H1 (cell line): ENCODE measurements around the gene SLC37A1. TPM values are rescaled to one million over a fixed set of nuclear protein-coding genes. Genes with fewer than 3 reads are reported as not detected.

Source experiments
- CTCF ChIA-PET: fragments of 300-600 bp; sonication (Branson Sonifier 250); formaldehyde crosslinking; loops from one replicate; lab custom pipeline; 2021; ENCODE audit not compliant: partially characterized antibody; lab: Charles Lee
- POLR2A ChIA-PET: fragments of 300-600 bp; sonication (Branson Sonifier 250); formaldehyde crosslinking; loops from one replicate; lab custom pipeline; 2021; ENCODE audit warnings: inconsistent platforms; ENCODE audit not compliant: partially characterized antibody; lab: Charles Lee
- DNase-seq, 2 experiments: peaks; one replicate each; pipeline versions ENCODE4 v3.0.0 to v3.0.0-alpha.2; 2010 to 2022; ENCODE audit warnings: low spot score in 2 of 2, low read depth in 1 of 2, mixed read lengths in 1 of 2
- FAIRE-seq: peaks from 2 replicates; lab custom pipeline; 2011; peaks lifted over from hg19 to GRCh38; lab: Jason Lieb, UNC
- H2AFZ ChIP-seq: 2 replicates; pipeline ENCODE4 v1.8.1; 2012; ENCODE audit warnings: low read length, inconsistent platforms
- H2AK5ac ChIP-seq: 2 replicates; pipeline ENCODE4 v1.6.1; 2013; ENCODE audit warnings: low read depth, low read length
- H2BK120ac ChIP-seq: replicated peaks from 2 replicates; pipeline ENCODE3; 2013; ENCODE audit warnings: low read depth, low read length, inconsistent platforms
- H2BK12ac ChIP-seq: 2 replicates; pipeline ENCODE4 v1.6.1; 2013; ENCODE audit warnings: low read depth, low read length
- H2BK15ac ChIP-seq: 2 replicates; pipeline ENCODE4 v1.6.1; 2013; ENCODE audit warnings: low read length
- H2BK20ac ChIP-seq: 2 replicates; pipeline ENCODE4 v1.6.1; 2013; ENCODE audit warnings: low read length
- H2BK5ac ChIP-seq: 2 replicates; pipeline ENCODE4 v1.6.1; 2013; ENCODE audit warnings: low read depth, low read length
- H3K14ac ChIP-seq: 2 replicates; pipeline ENCODE4 v1.6.1; 2013; ENCODE audit warnings: inconsistent platforms; ENCODE audit not compliant: insufficient read length
- H3K18ac ChIP-seq: 2 replicates; pipeline ENCODE4 v1.6.1; 2013; ENCODE audit warnings: low read length; ENCODE audit errors: extremely low read depth
- H3K23ac ChIP-seq: 2 replicates; pipeline ENCODE4 v1.6.1; 2013; ENCODE audit warnings: inconsistent platforms; ENCODE audit not compliant: insufficient read length
- H3K23me2 ChIP-seq: 2 replicates; pipeline ENCODE4 v1.6.1; 2013; ENCODE audit warnings: low read depth, low read length
- H3K27ac ChIP-seq: 2 replicates; pipeline ENCODE4 v1.6.1; 2011; ENCODE audit warnings: low read depth, low read length, inconsistent platforms
- H3K27me3 ChIP-seq, 4 experiments: replicated peaks in 1 of 4; 1 replicate in 1 of 4; 2 replicates in 3 of 4; pipeline versions ENCODE4 v1.6.1 to v1.8.1; 2011 to 2013; ENCODE audit warnings: low read length in 3 of 4, mild to moderate bottlenecking in 3 of 4, inconsistent platforms in 2 of 4, mixed read lengths in 2 of 4, moderate library complexity in 1 of 4; ENCODE audit not compliant: control insufficient read depth in 3 of 4, insufficient read depth in 3 of 4; ENCODE audit errors: extremely low read depth in 1 of 4
- H3K36me3 ChIP-seq, 4 experiments: 2 replicates each; pipeline versions ENCODE4 v1.6.1 to v1.8.1; 2011 to 2013; ENCODE audit warnings: mild to moderate bottlenecking in 4 of 4, low read length in 3 of 4, moderate library complexity in 2 of 4, control low read depth in 1 of 4, inconsistent platforms in 1 of 4; ENCODE audit not compliant: insufficient read depth in 4 of 4, control insufficient read depth in 2 of 4
- H3K4ac ChIP-seq: replicated peaks from 2 replicates; pipeline ENCODE3; 2013; ENCODE audit warnings: low read length, low read depth, mixed read lengths, inconsistent platforms; ENCODE audit not compliant: insufficient read length
- H3K4me1 ChIP-seq, 4 experiments: replicated peaks in 1 of 4; 1 replicate in 1 of 4; 2 replicates in 3 of 4; pipeline versions ENCODE4 v1.6.1 to v1.8.1; 2011 to 2013; ENCODE audit warnings: low read length in 3 of 4, inconsistent platforms in 2 of 4, mixed read lengths in 1 of 4; ENCODE audit not compliant: insufficient read depth in 4 of 4, control insufficient read depth in 3 of 4
- H3K4me2 ChIP-seq, 2 experiments: 2 replicates each; pipeline versions ENCODE4 v1.6.1 to v1.8.1; 2011 to 2013; ENCODE audit warnings: low read depth in 2 of 2, low read length in 2 of 2, control low read depth in 1 of 2, inconsistent platforms in 1 of 2, mild to moderate bottlenecking in 1 of 2; ENCODE audit not compliant: insufficient read depth in 1 of 2
- H3K4me3 ChIP-seq, 4 experiments: fragments of 200-600, 300-600 bp in 1 of 4; sonication (generic), shearing (Covaris generic), sonication (Bioruptor Twin) in 1 of 4; 2 replicates each; pipeline versions ENCODE4 v1.5.1 to v1.8.1; 2011 to 2016; ENCODE audit warnings: low read length in 4 of 4, low read depth in 3 of 4, control low read depth in 2 of 4, inconsistent platforms in 2 of 4, mild to moderate bottlenecking in 2 of 4, mixed read lengths in 1 of 4, moderate library complexity in 1 of 4; ENCODE audit not compliant: insufficient read depth in 2 of 4; ENCODE audit errors: extremely low read depth in 1 of 4
- H3K56ac ChIP-seq: replicated peaks from 2 replicates; pipeline ENCODE3; 2013; ENCODE audit warnings: low read depth, mild to moderate bottlenecking, mixed read lengths, low read length, inconsistent platforms; ENCODE audit not compliant: insufficient read length
- H3K79me1 ChIP-seq: 2 replicates; pipeline ENCODE4 v1.6.1; 2013; ENCODE audit warnings: low read depth, low read length, control low read depth
- H3K79me2 ChIP-seq, 2 experiments: 2 replicates each; pipeline versions ENCODE4 v1.6.1 to v1.8.1; 2012 to 2013; ENCODE audit warnings: low read length in 2 of 2, mild to moderate bottlenecking in 2 of 2, inconsistent platforms in 1 of 2; ENCODE audit not compliant: insufficient read depth in 2 of 2, control insufficient read depth in 1 of 2
- H3K9ac ChIP-seq, 4 experiments: replicated peaks in 1 of 4; 1 replicate in 1 of 4; 2 replicates in 3 of 4; pipeline versions ENCODE4 v1.6.1 to v1.8.1; 2011 to 2013; ENCODE audit warnings: low read depth in 3 of 4, low read length in 3 of 4, control low read depth in 2 of 4, mild to moderate bottlenecking in 2 of 4, moderate library complexity in 2 of 4, inconsistent platforms in 1 of 4; ENCODE audit errors: extremely low read depth in 1 of 4
- H3K9me3 ChIP-seq, 2 experiments: 2 replicates each; pipeline versions ENCODE4 v1.6.1 to v1.8.1; 2012 to 2013; ENCODE audit warnings: mild to moderate bottlenecking in 2 of 2, moderate library complexity in 2 of 2, control low read depth in 1 of 2, inconsistent platforms in 1 of 2, low read depth in 1 of 2, low read length in 1 of 2, mixed read lengths in 1 of 2; ENCODE audit not compliant: insufficient read depth in 2 of 2
- H4K20me1 ChIP-seq, 2 experiments: replicated peaks in 1 of 2; 2 replicates each; pipeline versions ENCODE3 to v1.8.1; 2011 to 2013; ENCODE audit warnings: inconsistent platforms in 2 of 2, low read length in 2 of 2, mild to moderate bottlenecking in 1 of 2; ENCODE audit not compliant: insufficient read depth in 2 of 2, control insufficient read depth in 1 of 2
- H4K5ac ChIP-seq: 2 replicates; pipeline ENCODE4 v1.6.1; 2013; ENCODE audit warnings: low read length, low read depth, mixed read lengths, inconsistent platforms; ENCODE audit not compliant: insufficient read length
- H4K8ac ChIP-seq: 2 replicates; pipeline ENCODE4 v1.8.0; 2013; ENCODE audit warnings: mild to moderate bottlenecking, moderate library complexity, low read length, inconsistent platforms; ENCODE audit not compliant: insufficient read depth; ENCODE audit errors: extremely low read depth
- H4K91ac ChIP-seq: replicated peaks from 2 replicates; pipeline ENCODE3; 2013; ENCODE audit warnings: low read length, mixed read lengths, inconsistent platforms; ENCODE audit not compliant: insufficient read length
- ASH2L ChIP-seq: fragments of 200-600, 300-600 bp; sonication (generic); IDR thresholded peaks from one replicate; pipeline ENCODE4 v1.7.1; 2017; ENCODE audit warnings: low read length
- CEBPB ChIP-seq: IDR thresholded peaks from 2 replicates; pipeline ENCODE4 v1.6.1; 2012; ENCODE audit warnings: low read depth, low read length
- FOSL1 ChIP-seq: IDR thresholded peaks from 2 replicates; pipeline ENCODE4 v1.6.1; 2011; ENCODE audit warnings: mild to moderate bottlenecking, low read depth, low read length, moderate library complexity; ENCODE audit not compliant: insufficient read depth
- GTF2F1 ChIP-seq: IDR thresholded peaks from 2 replicates; pipeline ENCODE4 v1.6.1; 2012; ENCODE audit warnings: low read depth, low read length, improper control_type of control experiment, borderline replicate concordance
- HDAC6 ChIP-seq: IDR thresholded peaks from one replicate; pipeline ENCODE4 v1.7.1; 2012; ENCODE audit warnings: low read depth, mild to moderate bottlenecking, inconsistent platforms, low read length, moderate library complexity
- JUN ChIP-seq: IDR thresholded peaks from 2 replicates; pipeline ENCODE4 v1.6.1; 2011; ENCODE audit warnings: low read depth, mild to moderate bottlenecking, improper control_type of control experiment, low read length
- KDM4A ChIP-seq: IDR thresholded peaks from one replicate; pipeline ENCODE4 v1.7.1; 2012; ENCODE audit warnings: low read depth, mild to moderate bottlenecking, moderate library complexity, low read length, inconsistent platforms; ENCODE audit not compliant: severe bottlenecking
- NANOG ChIP-seq: IDR thresholded peaks from 2 replicates; pipeline ENCODE4 v1.6.1; 2011; ENCODE audit warnings: low read length, low read depth, mild to moderate bottlenecking, inconsistent platforms; ENCODE audit not compliant: insufficient read depth, poor library complexity, severe bottlenecking
- SP2 ChIP-seq: IDR thresholded peaks from 2 replicates; pipeline ENCODE4 v1.6.1; 2012; ENCODE audit warnings: mild to moderate bottlenecking, low read length, inconsistent platforms
- SP4 ChIP-seq: IDR thresholded peaks from 2 replicates; pipeline ENCODE4 v1.6.1; 2012; ENCODE audit warnings: low read length, inconsistent platforms
- TAF1 ChIP-seq: IDR thresholded peaks from 2 replicates; pipeline ENCODE4 v1.6.1; 2011; ENCODE audit warnings: mild to moderate bottlenecking, low read depth, low read length
- YY1 ChIP-seq: IDR thresholded peaks from 2 replicates; pipeline ENCODE4 v1.6.1; 2011; ENCODE audit warnings: low read depth, mild to moderate bottlenecking, low read length
- WGBS, 2 experiments: shearing (Covaris generic) in 1 of 2; methylation state at CpG; one replicate each; pipeline versions ENCODE4 v1.1.6 to v1.1.7; 2013 to 2015; ENCODE audit warnings: low lambda C conversion rate in 2 of 2, mixed read lengths in 2 of 2, inconsistent platforms in 1 of 2, low coverage in 1 of 2, missing lambda C conversion rate in 1 of 2; ENCODE audit not compliant: insufficient replicate concordance in 2 of 2, insufficient coverage in 1 of 2, insufficient read length in 1 of 2; ENCODE audit errors: extremely low coverage in 1 of 2, missing lambda C conversion rate in 1 of 2; 5-methylcytosine and 5-hydroxymethylcytosine counted together
- polyA plus RNA-seq, 7 experiments: library from polyadenylated mRNA; depleted of rRNA in 3 of 7; stranded (reverse) in 5 of 7; unstranded in 2 of 7; fragments of >200 nt in 5 of 7; fragments of 200-250 nt in 2 of 7; gene quantifications; 1 replicate in 5 of 7; 2 replicates in 1 of 7; 4 replicates in 1 of 7; pipeline versions ENCODE4 v1.2.1 to v1.2.3, GENCODE V29; 2011 to 2013; ENCODE audit warnings: missing spikeins in 2 of 7, mixed read lengths in 2 of 7
- total RNA-seq: library from RNA; stranded (reverse); fragmentation: NEBNext Ultra II Directional; extraction: Animal tissue kit (Norgen Biotek cat#: 25700); gene quantifications from 2 replicates; pipeline ENCODE4 v1.2.1, GENCODE V29; 2021
- TF ChIP-seq, protein P1 (sequence below): IDR thresholded peaks from 2 replicates; pipeline ENCODE4 v1.6.1; 2011; ENCODE audit warnings: low read depth, mild to moderate bottlenecking, low read length; ENCODE audit not compliant: insufficient read depth

The SLC37A1 gene
- total and polyA plus RNA-seq, 2 of the 8 experiments (the other 6 are each of a cell fraction or from before 2014, with no cell fraction given), result 15.6 to 30.9 TPM

DNA sequence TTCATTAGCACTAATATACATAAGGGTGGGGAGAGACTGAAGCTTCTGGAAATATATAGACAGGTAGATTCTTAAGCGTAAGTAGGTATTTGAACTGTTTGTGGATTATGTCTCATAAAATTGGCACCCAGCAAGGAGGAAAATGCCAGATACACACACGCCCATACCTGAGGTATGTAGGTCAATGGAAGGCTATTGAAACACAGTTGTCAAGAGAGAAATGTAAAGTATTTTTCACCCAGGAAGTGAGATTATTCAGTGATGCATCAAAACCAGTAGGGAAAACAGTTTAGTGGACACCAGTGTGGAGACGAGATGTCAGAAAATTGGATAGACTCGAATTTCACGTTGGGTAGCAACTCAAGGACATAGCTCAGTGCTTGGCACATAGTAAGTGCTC is 12.9 kb upstream of the SLC37A1 start:
- Histone ChIP-seq H2BK12ac (no peak overlapping the region), H2BK15ac (no peak overlapping the region), H3K4me3 (no peak overlapping the region), H3K27me3 (no peaks in the 10 kb centered on the region), H3K4me2 (no peak overlapping the region), H3K56ac (no peak overlapping the region), H3K9me3 (no peaks in the 10 kb centered on the region), H3K36me3 (no peaks in the 10 kb centered on the region), H3K14ac (no peak overlapping the region), H3K9ac (no peak overlapping the region), H3K18ac (no peak overlapping the region), H4K91ac (no peak overlapping the region), H2BK5ac (no peak overlapping the region), H2BK20ac (no peak overlapping the region), H2BK120ac (no peak overlapping the region), H4K20me1 (no peaks in the 10 kb centered on the region), H3K23ac (no peak overlapping the region), H3K4me1 (peaks cover 0 to 4% (median 4%) of the 10 kb centered on the region in 4 experiments; a peak in 5 of 7 replicates), H4K8ac (no peak overlapping the region), H3K79me2 (no peaks in the 10 kb centered on the region), H3K79me1 (no peaks in the 10 kb centered on the region), H2AFZ (no peak overlapping the region), H3K4ac (no peak overlapping the region), H2AK5ac (no peak overlapping the region), H3K23me2 (peaks cover 10% of the 10 kb centered on the region), H4K5ac (no peak overlapping the region), H3K27ac (no peak overlapping the region)
- TF ChIP-seq GTF2F1 (no peak), NANOG (no peak), KDM4A (no peak), SP2 (no peak), CEBPB (no peak), YY1 (no peak), HDAC6 (no peak), TAF1 (no peak), JUN (no peak), SP4 (no peak), ASH2L (no peak), FOSL1 (no peak)
- TF ChIP-seq, protein P1, sequence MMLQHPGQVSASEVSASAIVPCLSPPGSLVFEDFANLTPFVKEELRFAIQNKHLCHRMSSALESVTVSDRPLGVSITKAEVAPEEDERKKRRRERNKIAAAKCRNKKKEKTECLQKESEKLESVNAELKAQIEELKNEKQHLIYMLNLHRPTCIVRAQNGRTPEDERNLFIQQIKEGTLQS, result no peak
- ChIA-PET POLR2A (interaction anchor here (1.2 kb wide), 1 partner anchor 15 kb away, joined by 5 read pairs; no protein-coding TSS in a partner anchor), CTCF (interaction anchor here (1.1 kb wide), 1 partner anchor 33 kb away, joined by 4 read pairs; no protein-coding TSS in a partner anchor)
- DNase-seq (no peak), FAIRE-seq (no peak)
- 92% methylated on average over 5 of the region's 5 CpGs; no CpG with 5 or more reads in 1 of the 2 experiments for WGBS, 2 experiments
